IPS-NIHi7 (cell line): ENCODE measurements around the gene TAP2.

Experiments used
- DNase-seq: peaks from one replicate; pipeline ENCODE4 v3.0.0; 2012; ENCODE audit warnings: mixed read lengths; ENCODE audit errors: extremely low spot score

The TAP2 gene

GRCh38 chr6:32854376-32855178 is 16.0 kb upstream of the TAP2 start:
- DNase-seq = no peak

- peak; percentile 93 for DNase-seq
Measured at GRCh38 chr6:32853541-32854375, 15.2 kb upstream of the TAP2 start, which contains the start of the genes PSMB9 and TAP1. PSMB9 (plus strand) TSS chr6:32854192; CDS start chr6:32854230, 38 bp downstream. TAP1 (minus strand) TSS chr6:32853704; CDS start chr6:32853636, 68 bp downstream.

- DNase-seq = peak; percentile 22
Measured at GRCh38 chr6:32852844-32853540, 14.5 kb upstream of the TAP2 start.

GRCh38 chr6:32852018-32852843 is 13.7 kb upstream of the TAP2 start:
- no peak for DNase-seq

GRCh38 chr6:32851025-32851424 is 12.5 kb upstream of the TAP2 start:
- DNase-seq = no peak

- no peak for DNase-seq
Measured at GRCh38 chr6:32849126-32849525, 10.6 kb upstream of the TAP2 start.

GRCh38 chr6:32847795-32848194 is 9.3 kb upstream of the TAP2 start:
- DNase-seq = no peak

- no peak for DNase-seq
Measured at GRCh38 chr6:32847004-32847403, 8.5 kb upstream of the TAP2 start.

GRCh38 chr6:32845384-32845884 is 6.9 kb upstream of the TAP2 start:
- no peak for DNase-seq

GRCh38 chr6:32844839-32845383 is 6.4 kb upstream of the TAP2 start:
- no peak for DNase-seq

GRCh38 chr6:32843979-32844838 is 5.7 kb upstream of the TAP2 start, which contains the start of gene PSMB8:
PSMB8 (minus strand) TSS chr6:32844047; CDS start chr6:32843996, 51 bp downstream.
- DNase-seq = peak; percentile 94

GRCh38 chr6:32843331-32843978 is 4.9 kb upstream of the TAP2 start:
- DNase-seq = no peak

GRCh38 chr6:32842690-32843089 is 4.2 kb upstream of the TAP2 start:
- DNase-seq = no peak

- DNase-seq = no peak
Measured at GRCh38 chr6:32842021-32842650, 3.6 kb upstream of the TAP2 start.

- no peak for DNase-seq
Measured at GRCh38 chr6:32840604-32841246, 2.2 kb upstream of the TAP2 start.

- no peak for DNase-seq
Measured at GRCh38 chr6:32839356-32839755, 817 bp upstream of the TAP2 start.

GRCh38 chr6:32837651-32838113 is 857 bp downstream of the TAP2 start:
- DNase-seq = no peak

GRCh38 chr6:32836873-32837272 is 1.7 kb downstream of the TAP2 start:
- DNase-seq = no peak
